Skeletal muscle tissue (tissue), 2 donors: ENCODE data around the gene XIAP. TPM values are rescaled to one million over a fixed set of nuclear protein-coding genes. Genes with fewer than 3 reads are reported as not detected.

Source experiments
- small RNA-seq: library from RNA; depleted of rRNA; stranded (forward); fragments of <200 nt; gene quantifications from one replicate; pipeline ENCODE3, GENCODE V24; 2014
- total RNA-seq: library from RNA; depleted of rRNA; stranded (reverse); fragments of >200 nt; gene quantifications from one replicate; pipeline ENCODE4 v1.2.3, GENCODE V29; 2014

Gene XIAP
- total RNA-seq, 1 donor from 2014 or later: 35.0 TPM

Small RNAs within 50 kb of the gene (small RNA-seq; reads per million reads assigned to genes)
- gene RF00019 (not detected), gene RN7SL190P (not detected), gene RNU6-122P (not detected)

Other genes starting within 250 kb of the XIAP start
- gene THOC2, start 127.0 kb upstream of the XIAP start, total RNA-seq: 49.1 TPM
- 67.8 TPM for gene STAG2, start 101.7 kb downstream of the XIAP start, total RNA-seq